Hepatocyte (in vitro differentiated cells): Measurements from ENCODE around the gene ACTG1. TPM values are rescaled to one million over a fixed set of nuclear protein-coding genes. Genes with fewer than 3 reads are reported as not detected.

Experiments
- DNase-seq: peaks from one replicate; pipeline ENCODE4 v3.0.0-alpha.2; 2016; ENCODE audit warnings: low spot score
- H2AFZ ChIP-seq: fragments of 200-600 bp; sonication (generic); 2 replicates; pipeline ENCODE4 v1.6.0; 2016; ENCODE audit warnings: antibody characterized with exemption, mild to moderate bottlenecking
- H3K27ac ChIP-seq: fragments of 200-600 bp; sonication (generic); 2 replicates; pipeline ENCODE4 v1.5.1; 2016; ENCODE audit warnings: mild to moderate bottlenecking
- H3K27me3 ChIP-seq: fragments of 200-600 bp; sonication (generic); 2 replicates; pipeline ENCODE4 v1.6.1; 2016
- H3K36me3 ChIP-seq: fragments of 200-600 bp; sonication (generic); replicated peaks from 2 replicates; pipeline ENCODE4 v1.5.1; 2016; ENCODE audit warnings: low read depth; ENCODE audit not compliant: insufficient read depth
- H3K4me1 ChIP-seq: fragments of 200-600 bp; sonication (generic); 2 replicates; pipeline ENCODE4 v1.5.1; 2016; ENCODE audit warnings: mild to moderate bottlenecking, moderate library complexity; ENCODE audit not compliant: insufficient read depth
- H3K4me2 ChIP-seq: fragments of 200-600 bp; sonication (generic); 2 replicates; pipeline ENCODE4 v1.6.0; 2016
- H3K4me3 ChIP-seq: fragments of 200-600 bp; sonication (generic); 2 replicates; pipeline ENCODE4 v1.5.1; 2016; ENCODE audit warnings: mild to moderate bottlenecking
- H3K79me2 ChIP-seq: fragments of 200-600 bp; sonication (generic); 2 replicates; pipeline ENCODE4 v1.6.0; 2017; ENCODE audit warnings: mild to moderate bottlenecking
- H3K9me2 ChIP-seq: fragments of 200-600 bp; sonication (generic); replicated peaks from 2 replicates; pipeline ENCODE4 v1.6.0; 2017; ENCODE audit warnings: mild to moderate bottlenecking; ENCODE audit not compliant: insufficient read depth
- H3K9me3 ChIP-seq: fragments of 200-600 bp; sonication (generic); 2 replicates; pipeline ENCODE4 v1.5.1; 2016; ENCODE audit warnings: low read depth, mild to moderate bottlenecking
- H4K20me1 ChIP-seq: fragments of 200-600 bp; sonication (generic); 2 replicates; pipeline ENCODE4 v1.6.0; 2016; ENCODE audit warnings: mild to moderate bottlenecking; ENCODE audit not compliant: insufficient read depth, poor library complexity, severe bottlenecking
- EZH2 ChIP-seq: fragments of 200-600 bp; sonication (generic); IDR thresholded peaks from 2 replicates; pipeline ENCODE4 v1.6.1; 2016; ENCODE audit warnings: antibody characterized with exemption, mild to moderate bottlenecking, borderline replicate concordance
- EZH2phosphoT487 ChIP-seq: fragments of 200-600 bp; sonication (generic); IDR thresholded peaks from one replicate; pipeline ENCODE4 v1.6.1; 2018; ENCODE audit warnings: antibody characterized with exemption, mild to moderate bottlenecking, low read depth, moderate library complexity; ENCODE audit not compliant: unreplicated experiment, severe bottlenecking
- WGBS: methylation state at CpG from one replicate; pipeline ENCODE4 v1.1.6; 2016; ENCODE audit warnings: low lambda C conversion rate; ENCODE audit errors: missing lambda C conversion rate; 5-methylcytosine and 5-hydroxymethylcytosine counted together
- polyA plus RNA-seq: library from polyadenylated mRNA; unstranded; fragments of >200 nt; fragmentation: Nextera tagmentation; extraction: Ambion mirVana; gene quantifications from 2 replicates; pipeline ENCODE4 v1.2.1, GENCODE V29; 2016
- total RNA-seq: library from RNA; depleted of rRNA; stranded (reverse); fragments of >200 nt; gene quantifications from 2 replicates; pipeline ENCODE4 v1.2.3, GENCODE V29; 2014
- TF ChIP-seq, protein P1 (sequence below): fragments of 200-600 bp; sonication (generic); IDR thresholded peaks from 2 replicates; pipeline ENCODE4 v1.5.1; 2016; ENCODE audit warnings: antibody characterized with exemption, mild to moderate bottlenecking; ENCODE audit not compliant: poor library complexity

ACTG1 gene
- total and polyA plus RNA-seq, 2 experiments from 2014 or later: 2,832 to 3,298 TPM

DNA sequence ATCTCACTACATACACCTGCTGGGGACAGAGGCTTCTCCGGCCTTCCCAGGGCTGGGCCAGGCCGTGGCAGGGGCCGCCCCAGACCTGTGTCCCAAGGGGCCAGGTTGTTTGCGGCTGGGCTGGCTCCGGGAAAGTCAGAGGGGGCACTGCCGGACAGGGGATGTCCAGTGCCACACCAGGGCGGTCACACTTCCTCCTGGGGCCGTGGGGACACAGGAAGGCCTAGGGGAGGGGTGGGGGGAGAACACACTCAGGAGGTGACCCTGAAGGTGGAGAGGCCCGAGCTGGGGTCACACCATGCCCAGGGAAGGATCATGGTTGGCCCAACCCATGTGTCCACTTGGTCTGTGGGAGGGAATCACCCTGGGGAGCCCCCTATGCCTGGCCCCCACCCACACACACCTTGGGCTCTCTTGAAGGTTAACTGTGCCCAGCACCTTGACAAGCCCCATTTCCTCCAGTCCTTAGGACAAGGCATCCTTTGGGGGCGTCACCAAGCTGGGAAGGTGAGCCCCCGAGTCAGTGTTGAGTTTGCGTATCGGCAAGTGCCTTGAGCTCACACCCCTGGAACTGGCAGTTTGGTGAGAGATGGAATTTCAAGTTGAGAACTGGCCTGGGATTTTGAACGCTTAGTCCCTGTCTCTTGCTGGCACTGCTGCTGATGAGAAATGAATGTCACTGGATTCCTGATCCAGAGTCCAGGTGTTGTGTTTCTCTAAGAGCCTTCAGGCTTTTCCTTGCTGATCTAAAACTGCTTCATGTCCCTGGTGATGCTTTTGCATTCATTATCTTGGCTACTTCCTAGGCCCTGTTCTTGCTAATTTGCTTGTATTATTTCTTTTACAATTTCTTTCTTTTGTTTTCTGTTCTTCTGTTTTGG, 7.7 kb upstream of the ACTG1 start:
- Histone ChIP-seq H2AFZ (no peak overlapping the region), H3K27ac (peak overlapping the region; percentile 94), H3K9me2 (no peaks in the 10 kb centered on the region), H3K4me1 (peaks cover 51% of the 10 kb centered on the region), H3K4me2 (peak overlapping the region; percentile 100), H3K36me3 (no peaks in the 10 kb centered on the region), H3K4me3 (no peak overlapping the region), H4K20me1 (peaks cover 16% of the 10 kb centered on the region), H3K9me3 (no peaks in the 10 kb centered on the region), H3K27me3 (peaks cover 4% of the 10 kb centered on the region), H3K79me2 (peaks cover 27% of the 10 kb centered on the region)
- TF ChIP-seq EZH2phosphoT487 (no peak), EZH2 (no peak)
- TF ChIP-seq, protein P1, sequence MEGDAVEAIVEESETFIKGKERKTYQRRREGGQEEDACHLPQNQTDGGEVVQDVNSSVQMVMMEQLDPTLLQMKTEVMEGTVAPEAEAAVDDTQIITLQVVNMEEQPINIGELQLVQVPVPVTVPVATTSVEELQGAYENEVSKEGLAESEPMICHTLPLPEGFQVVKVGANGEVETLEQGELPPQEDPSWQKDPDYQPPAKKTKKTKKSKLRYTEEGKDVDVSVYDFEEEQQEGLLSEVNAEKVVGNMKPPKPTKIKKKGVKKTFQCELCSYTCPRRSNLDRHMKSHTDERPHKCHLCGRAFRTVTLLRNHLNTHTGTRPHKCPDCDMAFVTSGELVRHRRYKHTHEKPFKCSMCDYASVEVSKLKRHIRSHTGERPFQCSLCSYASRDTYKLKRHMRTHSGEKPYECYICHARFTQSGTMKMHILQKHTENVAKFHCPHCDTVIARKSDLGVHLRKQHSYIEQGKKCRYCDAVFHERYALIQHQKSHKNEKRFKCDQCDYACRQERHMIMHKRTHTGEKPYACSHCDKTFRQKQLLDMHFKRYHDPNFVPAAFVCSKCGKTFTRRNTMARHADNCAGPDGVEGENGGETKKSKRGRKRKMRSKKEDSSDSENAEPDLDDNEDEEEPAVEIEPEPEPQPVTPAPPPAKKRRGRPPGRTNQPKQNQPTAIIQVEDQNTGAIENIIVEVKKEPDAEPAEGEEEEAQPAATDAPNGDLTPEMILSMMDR: no peak
- 71% methylated on average over 13 of the region's 14 CpGs for WGBS
- no peak for DNase-seq

DNA sequence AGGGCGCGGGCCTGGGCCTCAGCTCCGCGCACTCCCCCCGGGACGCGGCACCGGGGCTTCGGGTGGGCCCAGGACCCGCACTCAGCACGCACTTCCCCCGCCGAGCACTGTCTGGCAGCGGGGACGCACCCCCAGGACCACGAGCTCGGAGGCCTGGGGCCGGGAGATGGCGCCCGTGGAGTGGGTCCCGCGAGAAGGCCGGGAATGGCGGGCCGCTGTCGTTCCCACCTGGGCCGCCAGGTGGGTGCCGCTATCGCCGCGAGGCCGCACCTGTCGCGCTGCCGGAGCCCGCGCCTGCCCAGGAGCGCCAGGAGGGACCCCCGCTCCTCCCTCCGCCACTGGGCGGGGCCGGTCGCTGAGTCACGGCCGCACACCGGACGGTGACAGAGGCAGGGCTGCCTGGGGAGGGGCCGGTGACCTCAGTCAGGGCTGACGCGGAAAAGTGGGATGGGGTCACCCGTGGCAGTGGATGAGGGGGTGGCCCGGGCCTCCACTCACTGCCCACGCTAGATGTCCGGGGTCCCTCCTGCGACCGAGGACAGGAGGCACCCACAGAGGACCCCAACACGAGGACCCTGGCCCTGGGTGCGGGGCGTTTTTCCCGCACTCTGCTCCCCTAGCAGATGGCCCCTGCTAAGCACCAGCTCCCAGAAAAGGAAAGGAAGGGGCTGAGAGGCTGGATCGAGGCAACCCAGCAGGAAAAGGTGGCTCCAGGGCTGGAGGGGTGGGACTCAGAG, 6.9 kb upstream of the ACTG1 start:
- H2AFZ ChIP-seq: no peak overlapping the region
- peaks cover 28% of the 10 kb centered on the region for H3K79me2 ChIP-seq
- DNase-seq: peak; percentile 93
- H3K4me3 ChIP-seq: peak overlapping the region; percentile 49
- H3K9me3 ChIP-seq: no peaks in the 10 kb centered on the region
- H3K4me2 ChIP-seq: peak overlapping the region; percentile 100
- peaks cover 4% of the 10 kb centered on the region for H3K27me3 ChIP-seq
- TF ChIP-seq, protein P1: peak; percentile 45
- TF ChIP-seq EZH2 (no peak), EZH2phosphoT487 (no peak)
- H3K9me2 ChIP-seq: no peaks in the 10 kb centered on the region
- H3K4me1 ChIP-seq: peaks cover 51% of the 10 kb centered on the region
- peak overlapping the region; percentile 94 for H3K27ac ChIP-seq
- no peaks in the 10 kb centered on the region for H3K36me3 ChIP-seq
- 5% methylated on average over 45 of the region's 61 CpGs for WGBS
- H4K20me1 ChIP-seq: peaks cover 16% of the 10 kb centered on the region

DNA sequence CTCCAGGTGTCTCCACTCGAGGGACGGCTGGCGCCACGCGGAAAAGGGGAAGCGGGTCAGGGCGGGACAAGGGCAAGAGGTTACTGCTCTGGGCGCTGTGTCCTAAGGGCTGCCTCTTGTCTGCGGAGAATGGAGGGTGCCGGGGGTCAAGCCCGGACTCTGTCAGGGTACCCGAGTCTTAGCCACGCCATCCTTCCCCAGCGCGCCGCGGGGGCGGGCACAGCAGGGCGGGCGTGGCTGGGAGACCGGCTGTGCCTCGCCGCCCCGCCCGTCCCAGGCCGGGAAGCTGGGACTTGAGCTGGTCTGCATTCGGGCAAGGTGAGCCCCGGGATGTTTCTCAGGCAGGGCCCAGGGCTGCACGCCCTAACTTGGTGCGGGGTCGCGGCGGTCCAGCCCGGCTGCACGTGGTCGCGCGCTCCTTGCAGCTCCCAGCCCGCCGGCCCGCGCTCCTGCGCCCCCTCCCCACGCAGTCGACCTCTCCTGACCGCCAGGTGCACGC, 6.2 kb upstream of the ACTG1 start:
- H3K27me3 ChIP-seq: peaks cover 4% of the 10 kb centered on the region
- no peaks in the 10 kb centered on the region for H3K9me3 ChIP-seq
- 5% methylated on average over 24 of the region's 47 CpGs for WGBS
- TF ChIP-seq EZH2 (no peak), EZH2phosphoT487 (no peak)
- TF ChIP-seq, protein P1: no peak
- peaks cover 56% of the 10 kb centered on the region for H3K4me1 ChIP-seq
- H2AFZ ChIP-seq: no peak overlapping the region
- peak overlapping the region; percentile 49 for H3K4me3 ChIP-seq
- peak overlapping the region; percentile 100 for H3K4me2 ChIP-seq
- peak; percentile 81 for DNase-seq
- H4K20me1 ChIP-seq: peaks cover 16% of the 10 kb centered on the region
- no peaks in the 10 kb centered on the region for H3K36me3 ChIP-seq
- H3K79me2 ChIP-seq: peaks cover 33% of the 10 kb centered on the region
- H3K27ac ChIP-seq: peak overlapping the region; percentile 87
- H3K9me2 ChIP-seq: no peaks in the 10 kb centered on the region
